Right lobe of liver (tissue), 6 donors: ENCODE measurements around the gene TNFRSF13B. TPM values are rescaled to one million over a fixed set of nuclear protein-coding genes. Genes with fewer than 3 reads are reported as not detected.

Experiments
- ATAC-seq, 4 donors: fragments of 200-7000 bp; cut with Tn5 transposase; one replicate each; pipeline ENCODE4 v1.9.1; 2020; ENCODE audit warnings: mild to moderate bottlenecking in 4 of 4, moderate library complexity in 4 of 4
- DNase-seq, 3 donors: peaks; one replicate each; pipeline ENCODE4 v3.0.0-alpha.2; 2020
- H3K27ac ChIP-seq, 3 donors: fragments of 200-600 bp; one replicate each; pipeline ENCODE4 v1.8.0; 2022
- H3K27me3 ChIP-seq, 2 donors: fragments of 200-600 bp; one replicate each; pipeline ENCODE4 v1.8.0; 2022
- H3K36me3 ChIP-seq, 4 donors: fragments of 200-600 bp; sonication (generic) in 1 of 4; one replicate each; pipeline versions ENCODE4 v1.5.1 to v1.8.0; 2017 to 2022; ENCODE audit warnings: control low read depth in 1 of 4
- H3K4me1 ChIP-seq, 4 donors: fragments of 200-600 bp; sonication (generic) in 1 of 4; one replicate each; pipeline versions ENCODE4 v1.5.1 to v1.8.0; 2017 to 2022; ENCODE audit warnings: control low read depth in 1 of 4
- H3K4me3 ChIP-seq, 3 donors: fragments of 200-600 bp; one replicate each; pipeline ENCODE4 v1.8.0; 2022
- H3K9me3 ChIP-seq, 4 donors: fragments of 200-600 bp; sonication (generic) in 1 of 4; one replicate each; pipeline versions ENCODE4 v1.5.1 to v1.8.0; 2017 to 2022; ENCODE audit warnings: control low read depth in 1 of 4
- POLR2A ChIP-seq: fragments of 450-650 bp; IDR thresholded peaks from one replicate; pipeline ENCODE4 v1.6.1; 2017; ENCODE audit warnings: antibody characterized with exemption, mild to moderate bottlenecking
- WGBS: methylation state at CpG from one replicate; pipeline ENCODE4 v1.1.6; 2018; ENCODE audit warnings: low coverage, low lambda C conversion rate; ENCODE audit not compliant: insufficient coverage; ENCODE audit errors: missing lambda C conversion rate; 5-methylcytosine and 5-hydroxymethylcytosine counted together
- intact Hi-C, 2 donors: fragments of 100-400 bp; cut with DNase I; formaldehyde crosslinking; loops; one replicate each; pipeline versions ENCODE4 v1.11.2 to v1.14.1; 2022
- total RNA-seq, 6 experiments: library from RNA; depleted of rRNA in 2 of 6; stranded (reverse); fragments of >200 nt in 2 of 6; fragmentation: NEBNext Ultra II Directional in 3 of 6; extraction: Animal tissue kit (Norgen Biotek cat#: 25700) in 3 of 6; gene quantifications; one replicate each; pipeline versions ENCODE4 v1.1.0 to v1.2.4, GENCODE V29; 2016 to 2023
- TF ChIP-seq, protein P1 (sequence below), 4 donors: fragments of 200-600 bp in 3 of 4; fragments of 450-650 bp in 1 of 4; IDR thresholded peaks; one replicate each; pipeline versions ENCODE4 v1.5.1 to v1.8.0; 2016 to 2022; ENCODE audit warnings: antibody characterized with exemption in 4 of 4, mild to moderate bottlenecking in 2 of 4
- donor health status: DM: no; HTN: yes; CAD: no.
- donor health status: DM: no; HTN: no; CAD: no.
- donor health status: DM: no; HTN: no; CAD: no.
- donor health status: DM: no; HTN: yes; CAD: no.
- donor health status: DM: no; HTN: yes; CAD: no.

Gene TNFRSF13B
- total RNA-seq, 6 experiments from 2014 or later: 0.44 TPM; not detected in 5

DNA sequence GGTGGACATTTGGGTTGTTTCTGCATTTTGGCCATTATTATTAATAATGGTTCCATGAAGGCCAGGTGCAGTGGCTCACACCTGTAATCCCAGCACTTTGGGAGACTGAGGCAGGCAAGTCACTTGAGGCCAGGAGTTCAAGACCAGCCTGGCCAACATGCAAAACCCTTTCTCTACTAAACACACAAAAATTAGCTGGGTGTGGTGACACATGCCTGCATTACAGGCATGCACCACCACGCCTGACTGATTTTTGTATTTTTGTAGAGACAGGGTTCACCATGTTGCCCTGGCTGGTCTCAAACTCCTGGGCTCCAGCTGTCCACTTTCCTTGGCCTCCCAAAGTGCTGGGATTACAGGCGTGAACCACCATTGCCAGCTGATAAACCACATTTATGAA lies 58.5 kb downstream of the TNFRSF13B start:
- WGBS: 81% methylated on average over 2 of the region's 2 CpGs
- H3K4me3 ChIP-seq: no peak overlapping the region
- no peaks in the 10 kb centered on the region for H3K9me3 ChIP-seq
- no peak for DNase-seq
- no peaks in the 10 kb centered on the region for H3K4me1 ChIP-seq
- H3K27me3 ChIP-seq: no peaks in the 10 kb centered on the region
- no peak overlapping the region for H3K27ac ChIP-seq
- no peak for ATAC-seq
- intact Hi-C loops: no loop called here
- TF ChIP-seq, protein P1, sequence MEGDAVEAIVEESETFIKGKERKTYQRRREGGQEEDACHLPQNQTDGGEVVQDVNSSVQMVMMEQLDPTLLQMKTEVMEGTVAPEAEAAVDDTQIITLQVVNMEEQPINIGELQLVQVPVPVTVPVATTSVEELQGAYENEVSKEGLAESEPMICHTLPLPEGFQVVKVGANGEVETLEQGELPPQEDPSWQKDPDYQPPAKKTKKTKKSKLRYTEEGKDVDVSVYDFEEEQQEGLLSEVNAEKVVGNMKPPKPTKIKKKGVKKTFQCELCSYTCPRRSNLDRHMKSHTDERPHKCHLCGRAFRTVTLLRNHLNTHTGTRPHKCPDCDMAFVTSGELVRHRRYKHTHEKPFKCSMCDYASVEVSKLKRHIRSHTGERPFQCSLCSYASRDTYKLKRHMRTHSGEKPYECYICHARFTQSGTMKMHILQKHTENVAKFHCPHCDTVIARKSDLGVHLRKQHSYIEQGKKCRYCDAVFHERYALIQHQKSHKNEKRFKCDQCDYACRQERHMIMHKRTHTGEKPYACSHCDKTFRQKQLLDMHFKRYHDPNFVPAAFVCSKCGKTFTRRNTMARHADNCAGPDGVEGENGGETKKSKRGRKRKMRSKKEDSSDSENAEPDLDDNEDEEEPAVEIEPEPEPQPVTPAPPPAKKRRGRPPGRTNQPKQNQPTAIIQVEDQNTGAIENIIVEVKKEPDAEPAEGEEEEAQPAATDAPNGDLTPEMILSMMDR (IDR thresholded peaks at IDR 0.05): no peak
- TF ChIP-seq POLR2A: no peak
- no peaks in the 10 kb centered on the region for H3K36me3 ChIP-seq

DNA sequence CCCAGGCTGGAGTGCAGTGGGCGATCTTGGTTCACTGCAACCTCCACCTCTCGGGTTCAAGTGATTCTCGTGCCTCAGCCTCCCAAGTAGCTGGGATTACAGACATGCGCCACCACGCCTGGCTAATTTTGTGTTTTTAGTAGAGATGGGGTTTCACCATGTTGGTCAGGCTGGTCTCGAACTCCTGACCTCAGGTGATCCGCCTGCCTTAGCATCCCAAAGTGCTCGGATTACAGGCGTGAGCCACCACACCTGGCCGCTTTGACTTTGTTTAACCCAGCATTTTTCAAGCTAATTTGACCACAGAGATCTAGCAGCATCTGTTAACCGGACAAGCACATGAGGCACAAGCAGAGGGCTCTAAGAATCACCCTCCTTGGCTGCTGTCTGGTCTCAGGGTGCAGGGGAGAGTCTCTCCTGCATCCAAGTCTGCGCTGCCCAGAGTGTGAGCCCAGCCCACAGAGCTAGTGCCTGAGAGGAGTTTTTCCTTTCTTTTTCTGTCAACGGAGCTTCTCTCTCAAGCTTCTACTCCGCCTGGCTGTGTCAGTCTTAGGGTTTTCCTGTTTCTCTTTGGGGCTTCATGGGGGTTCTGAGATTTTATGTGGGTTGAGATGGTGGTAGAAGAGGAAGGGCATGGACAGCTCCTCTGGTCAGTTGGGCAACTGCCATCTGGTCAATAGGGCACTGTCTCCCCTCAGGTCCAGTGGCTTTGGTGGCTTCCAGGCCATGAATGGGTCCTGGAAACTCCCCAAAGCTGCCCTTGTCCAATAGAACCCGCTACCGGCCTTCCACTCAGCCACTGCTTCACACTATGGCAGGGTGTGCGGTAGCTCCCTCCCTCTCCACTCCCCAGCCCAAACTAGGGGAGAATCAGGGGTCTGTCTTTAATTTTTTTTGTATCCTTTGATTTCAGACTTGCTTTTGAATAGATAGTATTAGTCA lies 59.6 kb downstream of the TNFRSF13B start:
- Histone ChIP-seq H3K9me3 (no peaks in the 10 kb centered on the region), H3K27me3 (no peaks in the 10 kb centered on the region), H3K4me1 (no peaks in the 10 kb centered on the region), H3K36me3 (no peaks in the 10 kb centered on the region), H3K4me3 (no peak overlapping the region), H3K27ac (no peak overlapping the region)
- ATAC-seq (no peak), DNase-seq (no peak)
- TF ChIP-seq, protein P1 (IDR thresholded peaks at IDR 0.05): no peak
- no peak for TF ChIP-seq POLR2A
- intact Hi-C loops: no loop called here
- 74% methylated on average over 10 of the region's 17 CpGs for WGBS

DNA sequence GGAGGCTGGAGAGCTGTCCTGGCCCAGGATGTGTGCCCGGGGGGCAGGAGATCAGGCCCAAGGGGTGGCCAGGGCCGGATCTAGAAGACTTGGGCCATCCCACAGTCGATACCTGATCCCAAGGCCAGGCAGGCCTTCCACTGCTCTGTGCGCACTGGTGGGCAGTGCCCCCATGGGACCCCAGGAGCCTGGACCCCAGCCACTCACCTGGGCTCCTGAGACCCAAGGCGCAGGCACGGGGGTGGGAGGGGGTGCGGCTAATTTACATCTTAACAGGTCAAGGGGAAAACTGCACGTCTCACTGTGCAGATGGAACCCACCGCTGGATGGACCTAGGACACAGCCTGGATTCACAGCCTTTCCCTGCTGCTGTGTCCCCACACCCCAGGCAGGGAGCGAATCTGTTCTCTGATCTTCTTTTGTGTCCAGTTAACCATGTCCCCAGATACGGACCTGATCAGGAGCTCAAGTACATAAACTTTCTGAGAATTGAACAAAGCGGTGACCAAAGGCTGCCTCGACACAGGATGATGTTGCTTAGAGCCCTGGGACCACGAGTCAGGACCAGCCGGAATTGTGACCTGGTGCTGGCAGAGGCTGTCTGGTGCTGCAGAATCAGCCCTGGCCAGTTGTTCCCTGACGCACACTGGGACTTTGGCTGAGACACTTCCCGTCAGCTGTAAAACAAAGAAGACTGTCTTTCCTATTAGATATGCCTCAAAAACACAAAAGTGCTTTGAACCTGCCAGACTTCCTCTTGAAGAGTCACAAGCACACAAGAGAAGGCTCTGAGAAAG lies 60.6 kb downstream of the TNFRSF13B start:
- TF ChIP-seq, protein P1 (IDR thresholded peaks at IDR 0.05): no peak
- Histone ChIP-seq H3K27me3 (no peaks in the 10 kb centered on the region), H3K27ac (no peak overlapping the region), H3K4me3 (no peak overlapping the region), H3K36me3 (no peaks in the 10 kb centered on the region), H3K9me3 (no peaks in the 10 kb centered on the region), H3K4me1 (no peaks in the 10 kb centered on the region)
- peak; percentile 55 to 89 (median 74) for ATAC-seq
- DNase-seq: peak in 1 of 3 donors; percentile 37
- intact Hi-C loops: no loop called here
- WGBS: 60% methylated on average over 3 of the region's 17 CpGs

DNA sequence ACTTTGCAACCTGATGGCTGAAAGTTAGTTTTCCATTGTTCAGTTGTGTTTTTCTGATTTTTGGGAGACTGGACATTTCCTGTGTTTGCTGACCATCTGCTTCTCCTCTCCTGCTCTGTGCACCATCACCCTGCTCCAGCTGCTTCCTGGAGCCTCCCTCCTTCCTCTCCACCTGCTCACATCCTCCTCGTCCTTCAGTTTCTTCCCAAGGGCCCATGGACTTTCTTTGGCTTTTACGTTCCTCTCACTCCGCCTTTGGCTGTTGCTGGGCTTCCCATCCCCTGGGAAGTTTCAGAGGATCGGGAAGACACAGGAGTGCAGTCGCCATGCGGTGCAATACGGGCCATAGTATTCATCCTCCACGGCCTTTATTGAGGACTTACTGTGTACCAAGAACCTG lies 61.6 kb downstream of the TNFRSF13B start:
- intact Hi-C loops: no loop called here
- 73% methylated on average over 8 of the region's 8 CpGs for WGBS
- no peak for DNase-seq

More for the DNA sequence above, 61.6 kb downstream of the TNFRSF13B start:
- Histone ChIP-seq H3K9me3 (no peaks in the 10 kb centered on the region), H3K27ac (no peak overlapping the region), H3K4me3 (no peak overlapping the region), H3K4me1 (no peaks in the 10 kb centered on the region), H3K27me3 (no peaks in the 10 kb centered on the region), H3K36me3 (no peaks in the 10 kb centered on the region)
- no peak for ATAC-seq
- no peak for TF ChIP-seq POLR2A
